HG02763 (cell line): ENCODE measurements around the gene CHRNB2.

ENCODE experiments used
- ATAC-seq: cut with Tn5 transposase; IDR thresholded peaks from one replicate; pipeline ENCODE4 v1.9.1; 2021; ENCODE audit warnings: mild to moderate bottlenecking, moderate library complexity; ENCODE audit not compliant: unreplicated experiment

CHRNB2 gene

DNA sequence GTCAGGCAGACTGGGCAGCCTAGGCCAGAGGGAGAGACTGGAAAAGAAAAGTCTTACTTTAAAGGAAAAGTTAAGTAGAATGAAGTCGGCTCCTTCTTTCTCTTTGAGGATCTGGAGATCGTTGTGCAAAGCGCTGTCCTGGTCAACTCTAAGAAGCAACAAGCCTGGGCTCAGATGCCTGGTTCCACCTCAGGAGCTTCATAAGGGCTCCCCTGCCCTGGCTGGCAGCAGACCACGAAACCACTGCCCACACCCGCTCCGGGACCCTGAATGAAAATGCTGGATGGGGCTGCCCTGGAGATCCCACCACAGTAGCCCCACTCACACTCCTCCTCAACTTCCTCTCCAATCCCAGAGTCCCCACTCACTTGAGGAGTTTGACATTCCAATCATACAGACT is 15.5 kb upstream of the CHRNB2 start:
- ATAC-seq, result no peak

- ATAC-seq, result no peak
Measured at GRCh38 chr1:154553056-154554030, 14.2 kb upstream of the CHRNB2 start.

DNA sequence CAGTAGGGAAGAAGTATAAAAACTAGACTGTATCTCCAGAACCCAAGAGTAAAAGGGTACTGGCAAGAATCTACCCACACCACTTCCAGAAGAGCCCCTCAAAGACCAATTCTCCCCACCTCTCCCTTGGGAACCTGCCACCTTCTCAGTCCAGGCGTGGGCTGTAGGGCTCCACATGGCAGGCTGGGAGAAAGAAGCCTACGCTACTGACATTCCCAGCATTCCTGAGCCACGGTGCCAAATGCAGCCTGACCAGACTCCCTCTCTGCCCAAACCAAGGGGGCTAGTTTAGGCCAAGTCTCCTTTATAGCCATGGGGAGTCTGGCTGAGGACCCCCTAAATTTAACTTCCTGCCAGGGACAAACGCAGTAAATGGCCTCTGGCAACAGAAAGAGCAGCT is 11.2 kb upstream of the CHRNB2 start:
- ATAC-seq, result no peak

DNA sequence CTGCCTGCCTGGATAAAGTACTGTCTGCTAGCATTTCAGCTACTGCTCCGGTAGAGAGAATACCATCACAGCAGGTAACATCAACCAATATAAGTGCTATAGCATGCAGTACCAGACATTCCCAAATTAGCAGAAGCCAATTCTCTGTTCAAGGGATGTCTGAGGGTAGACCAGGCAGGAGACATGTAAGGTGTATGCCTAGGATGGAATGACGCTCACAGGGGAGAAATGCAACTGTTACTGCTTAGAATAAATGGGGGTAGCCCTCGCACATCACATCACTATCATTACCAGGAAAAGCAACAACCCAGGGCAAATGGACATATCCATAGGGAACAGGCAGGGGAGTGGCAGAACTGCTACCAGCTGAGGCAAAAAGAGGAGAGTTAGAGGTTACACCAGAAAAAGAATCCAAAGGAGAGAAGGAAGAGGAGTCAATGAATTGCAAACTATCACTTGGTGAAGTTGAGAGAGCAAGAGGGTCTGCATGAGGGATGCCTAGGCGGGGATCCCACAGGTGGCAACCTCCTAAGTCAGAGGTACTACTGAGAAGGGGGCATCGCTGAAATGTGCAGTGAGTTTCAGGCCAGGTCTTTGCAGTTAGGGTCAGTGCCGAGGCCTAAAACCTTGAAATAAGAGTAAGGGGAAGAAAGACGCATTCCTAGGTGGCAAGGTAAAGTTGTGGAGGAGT is 10.2 kb upstream of the CHRNB2 start:
- ATAC-seq, result no peak

DNA sequence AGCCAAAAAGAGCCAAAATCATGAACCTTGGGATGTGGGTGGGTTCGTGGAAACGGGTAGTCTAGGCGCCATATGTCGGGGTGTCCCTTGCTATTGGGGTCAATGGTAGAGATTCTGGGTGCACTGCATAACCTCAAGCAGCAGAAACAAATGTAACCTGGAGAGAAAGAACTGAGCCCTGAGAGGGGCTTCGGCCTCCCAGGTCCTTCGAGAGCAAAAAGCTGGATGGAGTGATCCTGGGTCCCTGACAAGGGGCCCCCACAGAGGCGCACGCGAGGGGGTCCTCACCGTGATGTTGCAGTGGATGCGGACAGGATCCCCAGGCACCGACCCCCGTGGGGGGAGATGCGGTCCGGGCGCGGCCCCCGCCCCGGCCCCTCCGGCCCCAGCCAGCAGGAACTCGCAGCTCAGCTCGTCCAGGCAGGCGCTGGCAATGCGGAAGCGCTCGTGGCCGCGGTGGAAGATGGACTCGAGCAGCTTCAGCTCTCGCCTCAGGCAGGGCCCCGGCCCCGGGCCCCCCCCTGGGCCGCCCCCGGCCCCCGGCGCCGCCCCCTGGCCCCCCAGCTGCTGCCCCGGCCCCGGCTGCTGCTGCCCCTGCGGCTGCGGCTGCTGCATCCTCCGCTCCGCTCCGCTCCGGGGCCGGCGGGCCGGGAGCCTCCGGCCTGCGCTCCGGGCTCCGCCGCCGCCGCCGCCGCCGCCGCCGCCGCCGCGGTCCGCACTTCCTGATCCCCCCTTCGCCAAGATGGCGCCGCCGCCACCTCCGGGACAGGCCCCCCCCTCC is 9.4 kb upstream of the CHRNB2 start, which contains the start of gene UBE2Q1:
TSS of gene UBE2Q1 (minus strand) at position 724 of the 781 bp plus-strand sequence. CDS start at position 615, 109 bp downstream.
- peak; percentile 12 for ATAC-seq

GRCh38 chr1:154558720-154559465 is 8.7 kb upstream of the CHRNB2 start:
- peak; percentile 87 for ATAC-seq

DNA sequence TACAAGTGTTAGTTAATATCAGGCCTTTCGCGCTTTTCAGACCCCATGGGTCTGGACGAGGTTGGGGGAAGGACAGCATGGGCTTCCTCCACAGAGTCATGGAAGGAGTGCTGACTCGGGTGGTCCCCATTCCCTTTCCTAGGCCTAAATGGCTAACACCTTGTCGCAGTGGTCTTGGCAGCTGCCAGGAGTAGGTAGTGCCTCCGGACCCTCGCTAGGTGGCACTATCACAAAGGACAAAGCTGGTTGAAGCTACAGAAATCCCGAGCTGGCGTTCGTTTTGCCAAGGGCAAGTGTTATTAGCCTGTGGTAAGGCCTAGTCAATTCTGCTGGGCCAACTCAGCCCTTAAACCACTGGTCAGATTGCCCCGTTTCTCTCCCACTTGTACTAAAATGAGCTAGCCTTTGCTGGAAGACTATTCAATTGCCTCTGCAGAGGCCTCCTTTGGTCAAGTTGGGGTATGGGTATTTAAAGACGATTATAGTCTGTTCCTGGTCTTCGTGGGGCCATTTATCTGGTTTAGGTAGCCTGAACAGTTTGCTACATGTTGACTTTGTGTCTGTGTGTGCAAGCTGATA is 8.0 kb upstream of the CHRNB2 start:
- peak; percentile 30 for ATAC-seq

GRCh38 chr1:154565876-154566275 is 1.7 kb upstream of the CHRNB2 start:
- ATAC-seq, result no peak

DNA sequence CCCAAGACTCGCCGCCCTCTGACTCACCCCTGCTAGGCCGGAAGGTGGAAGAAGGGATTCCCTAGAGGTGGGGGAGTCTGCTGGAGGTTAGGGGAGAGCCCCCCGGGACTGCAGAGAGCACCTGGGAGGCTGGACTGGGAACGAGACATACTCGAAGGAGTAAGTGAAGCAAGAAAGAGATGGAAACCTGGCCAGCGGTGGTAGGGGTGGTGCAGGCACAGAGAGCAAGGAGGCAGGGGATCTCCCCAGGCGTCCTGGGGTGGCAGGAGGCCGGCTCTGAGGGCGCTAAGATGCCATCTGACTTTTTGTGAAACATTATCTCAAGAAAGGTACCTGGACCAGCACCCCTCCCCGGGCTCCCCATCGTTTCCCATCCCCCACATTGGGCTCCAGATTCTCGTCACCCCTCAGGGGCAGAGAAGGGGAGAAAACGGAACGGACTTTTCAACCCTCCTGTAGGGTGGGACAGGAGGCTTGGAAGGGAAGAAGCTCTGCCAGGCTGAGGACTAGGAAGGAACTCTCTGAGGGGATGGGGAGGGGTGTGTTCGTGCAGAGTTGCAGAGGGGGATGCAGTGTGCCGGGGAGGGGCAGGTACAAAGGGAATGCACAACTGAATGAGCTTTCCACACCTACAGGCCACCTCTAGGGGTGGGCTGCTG is 708 bp downstream of the CHRNB2 start:
- no peak for ATAC-seq

DNA sequence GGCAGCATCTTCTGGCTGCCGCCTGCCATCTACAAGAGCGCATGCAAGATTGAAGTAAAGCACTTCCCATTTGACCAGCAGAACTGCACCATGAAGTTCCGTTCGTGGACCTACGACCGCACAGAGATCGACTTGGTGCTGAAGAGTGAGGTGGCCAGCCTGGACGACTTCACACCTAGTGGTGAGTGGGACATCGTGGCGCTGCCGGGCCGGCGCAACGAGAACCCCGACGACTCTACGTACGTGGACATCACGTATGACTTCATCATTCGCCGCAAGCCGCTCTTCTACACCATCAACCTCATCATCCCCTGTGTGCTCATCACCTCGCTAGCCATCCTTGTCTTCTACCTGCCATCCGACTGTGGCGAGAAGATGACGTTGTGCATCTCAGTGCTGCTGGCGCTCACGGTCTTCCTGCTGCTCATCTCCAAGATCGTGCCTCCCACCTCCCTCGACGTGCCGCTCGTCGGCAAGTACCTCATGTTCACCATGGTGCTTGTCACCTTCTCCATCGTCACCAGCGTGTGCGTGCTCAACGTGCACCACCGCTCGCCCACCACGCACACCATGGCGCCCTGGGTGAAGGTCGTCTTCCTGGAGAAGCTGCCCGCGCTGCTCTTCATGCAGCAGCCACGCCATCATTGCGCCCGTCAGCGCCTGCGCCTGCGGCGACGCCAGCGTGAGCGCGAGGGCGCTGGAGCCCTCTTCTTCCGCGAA is 3.8 kb downstream of the CHRNB2 start:
- ATAC-seq, result no peak

GRCh38 chr1:154571964-154572288 is 4.3 kb downstream of the CHRNB2 start:
- no peak for ATAC-seq

GRCh38 chr1:154572468-154573167 is 5.0 kb downstream of the CHRNB2 start:
- no peak for ATAC-seq

- no peak for ATAC-seq
Measured at GRCh38 chr1:154573168-154573510, 5.6 kb downstream of the CHRNB2 start.

GRCh38 chr1:154574716-154575115 is 7.1 kb downstream of the CHRNB2 start:
- no peak for ATAC-seq

DNA sequence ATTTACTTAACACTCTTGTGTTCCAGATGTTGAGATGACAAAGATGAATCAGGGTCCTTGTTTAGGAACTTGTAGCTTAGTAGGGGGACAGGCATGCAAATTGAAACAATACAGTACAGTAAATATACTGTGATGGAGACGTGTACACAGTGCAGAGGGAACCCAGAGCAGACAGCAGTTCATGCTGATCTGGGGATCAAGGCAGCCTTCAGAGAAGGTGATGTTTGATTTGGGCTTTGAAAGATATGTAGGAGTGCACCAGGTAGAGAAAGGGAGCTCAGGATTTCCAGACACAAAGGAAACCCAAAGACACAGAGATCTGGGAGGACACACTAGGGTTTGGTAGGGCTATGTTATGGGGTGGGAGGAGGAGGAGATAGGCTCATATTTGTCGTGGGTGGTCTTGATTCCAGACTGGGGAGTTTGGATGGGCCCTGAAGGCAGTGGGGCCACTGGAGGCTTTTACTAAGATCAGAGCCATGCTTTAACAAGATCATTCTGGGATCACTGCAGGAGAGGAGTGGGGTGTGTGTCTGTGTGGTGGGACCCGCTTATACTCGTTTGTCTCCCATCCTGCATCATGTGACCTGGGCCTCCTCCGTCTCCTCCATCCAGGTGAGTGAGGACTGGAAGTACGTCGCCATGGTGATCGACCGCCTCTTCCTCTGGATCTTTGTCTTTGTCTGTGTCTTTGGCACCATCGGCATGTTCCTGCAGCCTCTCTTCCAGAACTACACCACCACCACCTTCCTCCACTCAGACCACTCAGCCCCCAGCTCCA is 7.8 kb downstream of the CHRNB2 start:
- no peak for ATAC-seq

GRCh38 chr1:154575951-154576566 is 8.5 kb downstream of the CHRNB2 start:
- no peak for ATAC-seq

GRCh38 chr1:154577346-154578057 is 9.9 kb downstream of the CHRNB2 start:
- ATAC-seq, result no peak
